DMS114 treated with DMSO at 0.1 percent for 48 hours (cell line): ENCODE measurements around the gene CNNM3.
"Not testable (repeated sequence)": the region's sequence is repeated elsewhere in the genome, so short reads cannot be mapped to it uniquely, and the experiment has no call there.

Source experiments
- DNase-seq: peaks from one replicate; lab custom pipeline; 2025; ENCODE audit not compliant: unreplicated experiment; lab: John Stamatoyannopoulos, UW

Gene CNNM3

GRCh38 chr2:96816127-96816835 lies at the start of gene CNNM3:
TSS of gene CNNM3 (plus strand) at chr2:96816268. CDS start at chr2:96816278, 10 bp downstream.
- DNase-seq, result peak; percentile 88

GRCh38 chr2:96767135-96767871 lies 48.8 kb upstream of the CNNM3 start:
- DNase-seq, result no peak

- no peak for DNase-seq
Observed at GRCh38 chr2:96768083-96768561, 47.9 kb upstream of the CNNM3 start.

- DNase-seq, result no peak
Observed at GRCh38 chr2:96769814-96770213, 46.3 kb upstream of the CNNM3 start.

GRCh38 chr2:96770442-96771202 lies 45.4 kb upstream of the CNNM3 start:
- no peak for DNase-seq

- no peak for DNase-seq
Observed at GRCh38 chr2:96771796-96772618, 44.1 kb upstream of the CNNM3 start.

- DNase-seq, result no peak
Observed at GRCh38 chr2:96772903-96773671, 43.0 kb upstream of the CNNM3 start.

GRCh38 chr2:96773922-96774321 lies 42.1 kb upstream of the CNNM3 start:
- DNase-seq, result no peak

GRCh38 chr2:96775160-96775559 lies 40.9 kb upstream of the CNNM3 start:
- no peak for DNase-seq

GRCh38 chr2:96783388-96783787 lies 32.7 kb upstream of the CNNM3 start:
- no peak for DNase-seq

- DNase-seq, result no peak
Observed at GRCh38 chr2:96787411-96787810, 28.7 kb upstream of the CNNM3 start.

GRCh38 chr2:96788442-96789244 lies 27.4 kb upstream of the CNNM3 start:
- DNase-seq, result no peak

- DNase-seq, result no peak
Observed at GRCh38 chr2:96789245-96789617, 26.8 kb upstream of the CNNM3 start.

- no peak for DNase-seq
Observed at GRCh38 chr2:96792772-96793749, 23.0 kb upstream of the CNNM3 start.

GRCh38 chr2:96795076-96795475 lies 21.0 kb upstream of the CNNM3 start:
- no peak for DNase-seq

GRCh38 chr2:96796497-96796896 lies 19.6 kb upstream of the CNNM3 start:
- DNase-seq, result not testable (repeated sequence)

GRCh38 chr2:96797066-96797625 lies 18.9 kb upstream of the CNNM3 start:
- no peak for DNase-seq
